ENCODE data around the gene IFI27L2.

- TF ChIP-seq MAX (IDR thresholded peaks at IDR 0.05; ENCODE audit: low read depth) (no peak), EZH2phosphoT487 (IDR thresholded peaks at IDR 0.05; ENCODE audit: borderline replicate concordance, low read depth) (no peak), SIN3A (IDR thresholded peaks at IDR 0.05; ENCODE audit: borderline replicate concordance, low read depth, low read length) (no peak), CTCF (IDR thresholded peaks at IDR 0.05) (no peak)
These were observed 2.1 kb downstream of the IFI27L2 start for GRCh38 chr14:94127330-94127729.
